ENCODE measurements around the gene TUFT1. TPM values are rescaled to one million over a fixed set of nuclear protein-coding genes. Genes with fewer than 3 reads are reported as not detected.

The TUFT1 gene
- total and polyA plus RNA-seq, 10 of the 15 experiments (the other 5 are each of a cell fraction or from before 2014, with no cell fraction given) = 0.08 to 4.3 (median 3.2) TPM

DNA sequence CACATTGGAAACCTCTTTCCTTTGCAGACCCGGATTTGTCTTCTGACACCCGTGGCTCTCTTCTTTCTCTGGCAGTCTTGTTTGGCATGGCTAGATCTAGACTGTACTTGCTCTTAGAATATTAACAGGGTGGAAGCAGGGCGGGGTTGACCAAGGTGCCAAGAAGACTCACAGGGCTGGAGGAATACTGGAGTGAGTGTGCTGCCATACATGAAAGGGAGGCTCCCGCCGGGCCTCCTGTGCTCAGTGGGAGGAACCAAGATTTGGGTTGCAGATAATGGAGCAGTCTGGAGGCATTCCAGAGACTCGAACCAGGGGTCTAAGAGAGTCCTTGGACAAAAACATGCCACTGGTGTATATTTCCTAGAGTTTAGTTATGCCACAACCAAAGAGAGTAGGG is 44.2 kb downstream of the TUFT1 start:
- intact Hi-C loops (cut with micrococcal nuclease; ENCODE audit: unreplicated experiment) (no loop called here), in situ Hi-C loops (cut with MboI) (no loop called here)
- DNase-seq (ENCODE audit: low read depth, low spot score) (no peak), ATAC-seq (no peak), FAIRE-seq (no peak)
- SMC1A ChIA-PET (ENCODE audit: uncharacterized antibody, unreplicated experiment) = interaction anchor here (1.1 kb wide), 1 partner anchor 13 kb away, joined by 3 read pairs; no protein-coding TSS in a partner anchor
- Histone ChIP-seq H3K4me1 (ENCODE audit: control insufficient read depth, insufficient read depth, low read length) (no peaks in the 10 kb centered on the region), H3K27me3 (replicated peaks in 1 of 2; ENCODE audit: control insufficient read depth in 2 of 2, insufficient read depth in 2 of 2, low read length in 1 of 2) (no peaks in the 10 kb centered on the region; a peak in 1 of 4 replicates), H4K20me1 (ENCODE audit: control insufficient read depth, insufficient read depth) (no peaks in the 10 kb centered on the region), H3K4me3 (no peak overlapping the region), H2AFZ (ENCODE audit: control insufficient read depth, low read depth, low read length) (no peak overlapping the region), H3K9me3 (replicated peaks; ENCODE audit: control insufficient read depth, insufficient read depth, low read length) (no peaks in the 10 kb centered on the region), H3K79me2 (ENCODE audit: control insufficient read depth, insufficient read depth, low read length) (no peaks in the 10 kb centered on the region), H3K27ac (ENCODE audit: control insufficient read depth, insufficient read depth) (no peak overlapping the region), H3K9ac (ENCODE audit: control insufficient read depth, insufficient read depth, low read length) (no peak overlapping the region), H3K4me2 (ENCODE audit: control insufficient read depth, insufficient read depth) (no peak overlapping the region), H3K36me3 (ENCODE audit: control insufficient read depth in 2 of 2, insufficient read depth in 2 of 2, low read length in 1 of 2) (no peaks in the 10 kb centered on the region)
- 51% methylated on average over 6 of the region's 6 CpGs for WGBS (ENCODE audit: insufficient coverage, insufficient replicate concordance, low lambda C conversion rate, missing lambda C conversion rate)
- no TSS peak for BruUV-seq (replicated peaks)
- CTCF ChIA-PET = interaction anchor here (1.4 kb wide), 1 partner anchor 10 kb away, joined by 5 read pairs; no protein-coding TSS in a partner anchor
- POLR2A ChIA-PET = no interaction called here
- RAD21 ChIA-PET (ENCODE audit: unreplicated experiment) = no interaction called here
- TF ChIP-seq GATAD2B (conservative IDR thresholded peaks at IDR 0.05; ENCODE audit: low read depth) (no peak), IRF4 (IDR thresholded peaks at IDR 0.05; ENCODE audit: low read depth, low read length) (no peak), EED (IDR thresholded peaks at IDR 0.05; ENCODE audit: low read depth) (no peak)

DNA sequence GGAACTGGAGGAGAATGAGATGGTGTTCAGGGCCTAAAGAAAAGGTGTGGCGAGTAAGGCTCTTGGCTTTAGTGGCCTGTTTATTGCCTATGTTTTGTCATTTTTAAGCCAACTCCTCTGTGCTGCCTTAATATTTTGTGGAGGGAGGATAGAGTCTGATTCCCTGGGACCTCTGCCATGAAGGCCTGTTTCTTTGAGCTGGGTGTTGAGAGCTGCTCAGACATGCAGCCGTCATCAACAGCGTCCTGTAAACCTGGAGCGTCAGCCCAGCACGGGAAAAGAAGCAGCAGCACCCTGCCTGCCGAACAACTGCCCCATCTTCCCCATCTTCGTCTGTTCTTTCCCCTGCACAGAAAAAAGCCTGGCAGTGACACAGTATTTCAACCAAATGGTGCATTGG is 44.7 kb downstream of the TUFT1 start:
- Histone ChIP-seq H3K9me3 (replicated peaks; ENCODE audit: control insufficient read depth, insufficient read depth, low read length) (no peaks in the 10 kb centered on the region), H3K27me3 (replicated peaks in 1 of 2; ENCODE audit: control insufficient read depth in 2 of 2, insufficient read depth in 2 of 2, low read length in 1 of 2) (no peaks in the 10 kb centered on the region), H4K20me1 (ENCODE audit: control insufficient read depth, insufficient read depth) (no peaks in the 10 kb centered on the region), H3K4me2 (ENCODE audit: control insufficient read depth, insufficient read depth) (no peak overlapping the region), H3K4me3 (no peak overlapping the region), H3K9ac (ENCODE audit: control insufficient read depth, insufficient read depth, low read length) (no peak overlapping the region), H3K79me2 (ENCODE audit: control insufficient read depth, insufficient read depth, low read length) (no peaks in the 10 kb centered on the region), H3K27ac (ENCODE audit: control insufficient read depth, insufficient read depth) (no peak overlapping the region), H3K4me1 (ENCODE audit: control insufficient read depth, insufficient read depth, low read length) (no peaks in the 10 kb centered on the region), H3K36me3 (ENCODE audit: control insufficient read depth in 2 of 2, insufficient read depth in 2 of 2, low read length in 1 of 2) (no peaks in the 10 kb centered on the region), H2AFZ (ENCODE audit: control insufficient read depth, low read depth, low read length) (no peak overlapping the region)
- CTCF ChIA-PET = interaction anchor here (1.4 kb wide), 1 partner anchor 9 kb away, joined by 3 read pairs; no protein-coding TSS in a partner anchor
- POLR2A ChIA-PET = no interaction called here
- in situ Hi-C loops (cut with MboI) (no loop called here), intact Hi-C loops (cut with micrococcal nuclease; ENCODE audit: unreplicated experiment) (no loop called here)
- no TSS peak for BruUV-seq (replicated peaks)
- SMC1A ChIA-PET (ENCODE audit: uncharacterized antibody, unreplicated experiment) = no interaction called here
- DNase-seq (ENCODE audit: low read depth, low spot score) (no peak), FAIRE-seq (no peak), ATAC-seq (no peak)
- TF ChIP-seq TCF7 (IDR thresholded peaks at IDR 0.05; ENCODE audit: borderline replicate concordance) = no peak
- TF ChIP-seq, protein P1, sequence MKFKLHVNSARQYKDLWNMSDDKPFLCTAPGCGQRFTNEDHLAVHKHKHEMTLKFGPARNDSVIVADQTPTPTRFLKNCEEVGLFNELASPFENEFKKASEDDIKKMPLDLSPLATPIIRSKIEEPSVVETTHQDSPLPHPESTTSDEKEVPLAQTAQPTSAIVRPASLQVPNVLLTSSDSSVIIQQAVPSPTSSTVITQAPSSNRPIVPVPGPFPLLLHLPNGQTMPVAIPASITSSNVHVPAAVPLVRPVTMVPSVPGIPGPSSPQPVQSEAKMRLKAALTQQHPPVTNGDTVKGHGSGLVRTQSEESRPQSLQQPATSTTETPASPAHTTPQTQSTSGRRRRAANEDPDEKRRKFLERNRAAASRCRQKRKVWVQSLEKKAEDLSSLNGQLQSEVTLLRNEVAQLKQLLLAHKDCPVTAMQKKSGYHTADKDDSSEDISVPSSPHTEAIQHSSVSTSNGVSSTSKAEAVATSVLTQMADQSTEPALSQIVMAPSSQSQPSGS (IDR thresholded peaks at IDR 0.05; ENCODE audit: low read length) = no peak
- RAD21 ChIA-PET (ENCODE audit: unreplicated experiment) = no interaction called here
- WGBS (ENCODE audit: insufficient coverage, insufficient replicate concordance, low lambda C conversion rate, missing lambda C conversion rate) = 62% methylated on average over 7 of the region's 7 CpGs

Measured in GM12878 (cell line).